Measurements from ENCODE around the gene GTF2H1. TPM values are rescaled to one million over a fixed set of nuclear protein-coding genes. Genes with fewer than 3 reads are reported as not detected.

Gene GTF2H1
- total RNA-seq, 1 experiment from 2014 or later: 83.4 TPM

GRCh38 chr11:18312663-18313420 is 9.5 kb upstream of the GTF2H1 start:
- no peak for TF ChIP-seq CTCF (IDR thresholded peaks at IDR 0.05; ENCODE audit: unreplicated experiment)
- DNase-seq (ENCODE audit: unreplicated experiment): peak; percentile 53
- peaks cover 67% of the 10 kb centered on the region for H3K36me3 Mint-ChIP-seq (ENCODE audit: insufficient read depth, unreplicated experiment)
- ChIA-PET CTCF (interaction anchor here (0.6 to 2.1 kb wide), 4 partner anchors 9 to 1399 kb away, joined by 3 to 12 read pairs (median 4); partner anchors contain the start of genes GTF2H1 and HPS5), POLR2A (interaction anchor here (0.6 to 12.1 kb wide), 9 partner anchors 8 to 214 kb away, joined by 3 to 239 read pairs (median 4); partner anchors contain the start of genes GTF2H1, HPS5, LDHA and SAA1)
- H3K27ac Mint-ChIP-seq (ENCODE audit: low read depth, unreplicated experiment): peak overlapping the region; percentile 96
- intact Hi-C loops (cut with micrococcal nuclease): loop anchor here (5.0 kb wide), 1 partner anchor 206 kb away; the partner anchor contains the start of gene SAAL1
- no peaks in the 10 kb centered on the region for H3K27me3 Mint-ChIP-seq (ENCODE audit: insufficient read depth, unreplicated experiment)
- H3K4me1 Mint-ChIP-seq (ENCODE audit: insufficient read depth, unreplicated experiment): peaks cover 47% of the 10 kb centered on the region
- BruUV-seq (replicated peaks): no TSS peak
- peak overlapping the region; percentile 35 for H3K4me3 Mint-ChIP-seq (ENCODE audit: unreplicated experiment)
- no peaks in the 10 kb centered on the region for H3K9me3 Mint-ChIP-seq (ENCODE audit: unreplicated experiment)

DNA sequence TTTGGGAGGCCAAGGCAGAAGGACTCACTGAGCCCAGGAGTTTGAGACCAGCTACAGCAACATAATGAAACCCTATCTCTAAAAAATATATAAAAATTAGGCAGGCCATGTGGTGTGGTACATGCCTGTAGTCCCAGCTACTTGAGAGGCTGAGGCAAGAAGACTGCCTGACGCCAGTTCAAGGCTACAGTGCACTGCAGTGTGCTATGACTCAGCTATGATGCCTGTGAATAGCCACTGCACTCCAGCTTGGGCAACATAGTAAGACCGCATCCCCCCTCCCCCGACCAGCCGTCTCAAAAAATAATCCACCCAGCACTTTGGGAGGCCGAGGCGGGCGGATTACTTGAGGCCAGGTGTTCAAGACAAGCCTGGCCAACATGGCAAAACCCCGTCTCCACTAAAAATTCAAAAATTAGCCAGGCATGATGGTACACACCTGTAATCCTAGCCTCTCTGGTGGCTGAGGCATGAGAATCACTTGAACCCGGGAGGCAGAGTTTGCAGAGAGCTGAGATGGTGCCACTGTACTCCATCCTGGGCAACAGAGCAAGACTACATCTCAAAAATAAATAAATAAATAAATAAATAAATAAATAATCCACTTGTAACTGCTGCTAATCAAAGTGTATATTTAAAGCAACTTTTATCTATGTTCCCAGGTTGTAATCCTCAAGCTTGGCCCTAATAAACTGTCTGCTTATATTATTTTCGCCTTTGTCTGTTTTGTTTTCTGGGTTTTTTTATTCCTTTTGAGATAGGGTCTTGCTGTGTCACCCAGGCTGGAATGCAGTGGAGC is 8.2 kb upstream of the GTF2H1 start:
- intact Hi-C loops (cut with micrococcal nuclease): loop anchor here (5.0 kb wide), 1 partner anchor 207 kb away; the partner anchor contains the start of gene SAAL1
- no peaks in the 10 kb centered on the region for H3K27me3 Mint-ChIP-seq (ENCODE audit: insufficient read depth, unreplicated experiment)
- peaks cover 51% of the 10 kb centered on the region for H3K4me1 Mint-ChIP-seq (ENCODE audit: insufficient read depth, unreplicated experiment)
- H3K9me3 Mint-ChIP-seq (ENCODE audit: unreplicated experiment): no peaks in the 10 kb centered on the region
- H3K36me3 Mint-ChIP-seq (ENCODE audit: insufficient read depth, unreplicated experiment): peaks cover 55% of the 10 kb centered on the region
- H3K27ac Mint-ChIP-seq (ENCODE audit: low read depth, unreplicated experiment): peak overlapping the region; percentile 96
- no TSS peak for BruUV-seq (replicated peaks)
- TF ChIP-seq CTCF (IDR thresholded peaks at IDR 0.05; ENCODE audit: unreplicated experiment): no peak
- peak; percentile 83 for DNase-seq (ENCODE audit: unreplicated experiment)
- CTCF ChIA-PET: interaction anchor here (0.6 to 2.1 kb wide), 5 partner anchors 8 to 328 kb away, joined by 3 to 12 read pairs (median 4); partner anchors contain the start of genes GTF2H1, HPS5 and SAA1
- POLR2A ChIA-PET: interaction anchor here (0.6 to 12.1 kb wide), 8 partner anchors 7 to 212 kb away, joined by 3 to 239 read pairs (median 10); partner anchors contain the start of genes GTF2H1, HPS5, LDHA and TSG101
- no peak overlapping the region for H3K4me3 Mint-ChIP-seq (ENCODE audit: unreplicated experiment)

- Mint-ChIP-seq H3K4me1 (ENCODE audit: insufficient read depth, unreplicated experiment) (peaks cover 59% of the 10 kb centered on the region), H3K27me3 (ENCODE audit: insufficient read depth, unreplicated experiment) (no peaks in the 10 kb centered on the region), H3K27ac (ENCODE audit: low read depth, unreplicated experiment) (peak overlapping the region; percentile 96), H3K36me3 (ENCODE audit: insufficient read depth, unreplicated experiment) (peaks cover 47% of the 10 kb centered on the region), H3K4me3 (ENCODE audit: unreplicated experiment) (no peak overlapping the region), H3K9me3 (ENCODE audit: unreplicated experiment) (no peaks in the 10 kb centered on the region)
- intact Hi-C loops (cut with micrococcal nuclease): loop anchor here (5.0 kb wide), 1 partner anchor 208 kb away; the partner anchor contains the start of gene SAAL1
- CTCF ChIA-PET: interaction anchor here (0.6 to 1.2 kb wide), 5 partner anchors 13 to 716 kb away, joined by 3 to 5 read pairs (median 3); partner anchors contain the start of gene SAA1
- TF ChIP-seq CTCF (IDR thresholded peaks at IDR 0.05; ENCODE audit: unreplicated experiment): no peak
- POLR2A ChIA-PET: interaction anchor here (0.9 to 12.1 kb wide), 4 partner anchors 6 to 211 kb away, joined by 4 to 239 read pairs (median 104); partner anchors contain the start of genes GTF2H1, HPS5 and LDHA
- no peak for DNase-seq (ENCODE audit: unreplicated experiment)
- no TSS peak for BruUV-seq (replicated peaks)
Observed at GRCh38 chr11:18314784-18315523, 7.4 kb upstream of the GTF2H1 start.
